ENCODE data around the gene CYP3A5.

DNA sequence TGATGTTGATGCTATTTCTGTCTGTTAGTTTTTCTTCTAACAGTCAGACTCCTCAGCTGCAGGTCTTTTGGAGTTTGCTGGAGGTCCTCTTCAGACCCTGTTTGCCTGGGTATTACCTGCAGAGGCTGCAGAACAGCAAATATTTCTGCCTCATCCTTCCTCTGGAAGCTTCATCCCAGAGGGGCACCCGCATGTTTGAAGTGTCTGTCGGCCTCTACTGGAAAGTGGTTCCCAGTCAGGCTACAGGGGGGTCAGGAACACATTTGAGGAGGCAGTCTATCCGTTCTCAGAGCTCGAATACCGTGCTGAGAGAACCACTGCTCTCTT, 13.3 kb upstream of the CYP3A5 start:
- TF ChIP-seq CTCF (conservative IDR thresholded peaks at IDR 0.05; ENCODE audit: low read depth, low read length) (no peak), EZH2 (IDR thresholded peaks at IDR 0.05; ENCODE audit: low read length, unreplicated experiment) (no peak)

Measured in PC-3 (cell line).